Activated CD4-positive, alpha-beta memory T cell treated with anti-CD3 and anti-CD28 coated beads, Interleukin-2, amount 10 ng/mL, durations not matched to agents 7 days and 5 days (primary cell): ENCODE results near the gene BAIAP2. TPM values are rescaled to one million over a fixed set of nuclear protein-coding genes. Genes with fewer than 3 reads are reported as not detected.

Experiments used
- CTCF ChIA-PET: fragments of 350-600 bp; sonication (Branson Sonifier 250); formaldehyde crosslinking; loops from one replicate; lab custom pipeline; 2021; ENCODE audit warnings: antibody characterized with exemption, inconsistent platforms; lab: Charles Lee
- POLR2A ChIA-PET: fragments of 350-600 bp; sonication (Branson Sonifier 250); formaldehyde crosslinking; loops from one replicate; lab custom pipeline; 2021; ENCODE audit warnings: antibody characterized with exemption; lab: Charles Lee
- DNase-seq: peaks from one replicate; pipeline ENCODE4 v3.0.0-alpha.2; 2020
- H3K27ac Mint-ChIP-seq: one replicate; pipeline ENCODE4 v1.8.0; 2021; ENCODE audit warnings: mild to moderate bottlenecking, mixed read lengths
- H3K27me3 Mint-ChIP-seq: one replicate; pipeline ENCODE4 v1.8.0; 2021; ENCODE audit warnings: mixed read lengths
- H3K36me3 Mint-ChIP-seq: one replicate; pipeline ENCODE4 v1.8.0; 2021; ENCODE audit warnings: low read depth, mixed read lengths
- H3K4me1 Mint-ChIP-seq: one replicate; pipeline ENCODE4 v1.8.0; 2021; ENCODE audit warnings: mixed read lengths
- H3K4me3 Mint-ChIP-seq: one replicate; pipeline ENCODE4 v1.8.0; 2021; ENCODE audit warnings: mild to moderate bottlenecking, mixed read lengths
- H3K9me3 Mint-ChIP-seq: one replicate; pipeline ENCODE4 v1.8.0; 2021; ENCODE audit warnings: mixed read lengths
- total RNA-seq, 2 experiments: library from RNA; stranded (reverse); gene quantifications; one replicate each; pipeline ENCODE4 v1.2.3, GENCODE V29; 2021

The BAIAP2 gene
- total RNA-seq, 2 experiments from 2014 or later = 1.5 to 2.4 TPM

DNA sequence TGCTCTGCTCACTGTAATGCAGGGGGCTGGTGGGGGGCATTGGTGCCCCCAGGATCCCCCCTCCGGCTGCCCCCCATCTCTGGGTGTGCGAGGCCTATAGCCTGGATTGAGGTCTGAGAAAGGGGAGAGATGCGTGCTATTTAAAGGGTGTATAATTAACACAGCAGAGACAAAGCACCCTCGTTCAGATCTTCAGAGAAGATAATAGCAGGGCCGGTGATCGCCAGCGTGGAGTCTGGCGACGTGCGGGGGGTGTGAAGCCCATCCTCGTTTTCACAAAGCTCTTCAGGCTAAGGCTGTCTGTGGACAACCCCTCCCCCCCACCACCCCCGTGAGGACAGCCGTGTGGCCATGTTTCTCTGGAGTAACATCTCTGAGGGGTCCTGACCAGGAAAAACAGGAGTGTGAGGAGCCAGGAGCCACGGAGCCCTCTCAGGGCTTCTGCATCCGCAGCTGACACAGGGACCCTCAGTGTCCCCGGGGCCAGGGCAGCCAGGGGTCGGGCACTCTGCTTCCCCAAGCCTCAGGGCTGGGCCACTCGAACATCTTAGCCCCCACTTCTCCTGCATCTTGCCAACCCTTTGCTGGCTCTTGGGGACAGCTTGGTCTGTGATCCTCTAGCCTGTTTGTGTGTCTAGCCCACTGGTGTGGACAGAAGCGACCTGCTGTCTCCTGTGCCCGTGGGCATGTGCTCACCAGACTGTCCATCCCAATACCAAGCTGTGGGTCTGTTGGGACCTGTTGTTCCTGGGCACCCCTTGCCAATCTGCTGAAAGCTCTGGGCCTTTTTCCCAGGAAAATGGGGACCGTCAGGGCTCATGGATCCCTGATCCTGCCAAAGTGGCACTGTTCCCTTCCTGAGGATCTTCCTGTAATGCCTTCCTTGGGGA, 58.9 kb downstream of the BAIAP2 start:
- no peak overlapping the region for H3K4me3 Mint-ChIP-seq
- POLR2A ChIA-PET = interaction anchor here (0.6 to 1.6 kb wide), 7 partner anchors 8 to 776 kb away, joined by 3 to 7 read pairs (median 3); partner anchors contain the start of genes NDUFAF8 and TEPSIN
- H3K36me3 Mint-ChIP-seq = no peaks in the 10 kb centered on the region
- peaks cover 17% of the 10 kb centered on the region for H3K27me3 Mint-ChIP-seq
- peaks cover 38% of the 10 kb centered on the region for H3K4me1 Mint-ChIP-seq
- no peaks in the 10 kb centered on the region for H3K9me3 Mint-ChIP-seq
- peak overlapping the region; percentile 69 for H3K27ac Mint-ChIP-seq
- CTCF ChIA-PET = interaction anchor here (1.2 to 1.5 kb wide), 2 partner anchors 105 to 667 kb away, joined by 6 read pairs; no protein-coding TSS in a partner anchor
- DNase-seq = no peak

DNA sequence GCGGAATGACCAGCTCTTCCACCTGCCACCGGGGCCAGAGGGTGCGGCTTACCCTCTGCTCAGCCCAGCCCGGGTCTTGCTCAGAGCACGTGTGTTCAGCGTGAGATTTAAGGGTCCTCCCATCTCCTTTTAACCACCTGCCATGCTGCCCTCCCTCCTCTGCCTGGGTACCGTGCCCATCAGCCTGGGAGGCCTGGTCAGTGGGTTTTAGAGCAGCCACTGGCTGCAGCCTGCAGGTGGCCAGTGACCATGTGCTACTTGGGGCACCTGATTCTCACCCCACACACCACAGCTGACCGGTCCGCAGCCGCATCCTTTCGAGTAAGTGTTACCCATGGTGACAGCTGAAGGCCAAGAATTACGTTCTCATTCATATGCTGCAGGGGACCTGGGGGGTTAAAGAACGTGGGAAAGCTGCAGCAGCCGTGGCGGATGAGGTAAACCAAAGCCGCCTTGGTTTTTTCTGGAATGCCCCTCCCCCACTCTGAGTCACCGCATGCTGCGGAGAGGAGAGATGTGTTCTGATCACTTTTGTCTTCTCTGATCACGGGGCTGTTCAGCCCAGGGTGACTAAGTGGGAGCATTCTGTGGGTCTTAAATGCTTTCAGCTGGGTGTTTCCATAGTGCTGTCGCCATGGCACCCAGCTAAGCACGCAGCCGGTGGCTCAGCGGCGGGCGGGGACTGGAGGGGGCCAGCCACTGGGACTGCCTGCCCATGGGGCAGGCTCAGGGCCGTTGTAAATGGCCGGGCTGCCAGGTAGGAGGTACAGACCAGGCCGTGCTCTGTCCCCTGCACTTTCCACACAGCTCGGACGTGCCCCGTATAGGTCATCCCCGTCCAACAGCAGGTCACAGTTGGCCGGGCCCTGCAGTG, 59.8 kb downstream of the BAIAP2 start:
- CTCF ChIA-PET = interaction anchor here (1.2 to 1.8 kb wide), 3 partner anchors 71 to 668 kb away, joined by 6 to 8 read pairs (median 6); no protein-coding TSS in a partner anchor
- Mint-ChIP-seq H3K4me3 (peak overlapping the region; percentile 47), H3K36me3 (no peaks in the 10 kb centered on the region), H3K9me3 (no peaks in the 10 kb centered on the region), H3K4me1 (peaks cover 38% of the 10 kb centered on the region), H3K27me3 (peaks cover 18% of the 10 kb centered on the region), H3K27ac (peak overlapping the region; percentile 69)
- peak; percentile 95 for DNase-seq
- POLR2A ChIA-PET = interaction anchor here (0.5 to 1.7 kb wide), 13 partner anchors 9 to 833 kb away, joined by 3 to 7 read pairs (median 3); partner anchors contain the start of genes NDUFAF8 and TEPSIN

DNA sequence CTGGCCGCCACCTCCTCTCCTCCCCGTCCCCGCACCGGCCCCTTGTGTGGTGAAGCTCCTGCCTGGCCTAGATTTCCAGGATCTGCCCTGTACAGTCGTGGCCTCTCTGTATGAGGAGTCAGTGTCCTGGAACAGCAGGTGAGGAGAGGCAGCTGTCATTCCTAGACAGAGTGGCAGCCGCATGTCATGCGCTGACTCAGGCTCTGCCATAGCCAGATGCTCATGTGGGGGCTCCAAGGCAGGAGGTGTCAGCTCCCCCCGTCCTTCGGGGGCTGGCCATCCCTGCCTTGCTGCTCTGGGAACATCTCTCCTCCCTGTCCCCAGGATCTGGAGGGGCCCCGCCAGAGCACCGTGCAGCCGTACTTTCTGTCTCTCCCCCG, 60.4 kb downstream of the BAIAP2 start:
- Mint-ChIP-seq H3K27ac (peak overlapping the region; percentile 59), H3K4me1 (peaks cover 38% of the 10 kb centered on the region), H3K36me3 (no peaks in the 10 kb centered on the region), H3K27me3 (peaks cover 19% of the 10 kb centered on the region), H3K4me3 (no peak overlapping the region), H3K9me3 (no peaks in the 10 kb centered on the region)
- DNase-seq = peak; percentile 35
- CTCF ChIA-PET = interaction anchor here (1.2 to 1.8 kb wide), 3 partner anchors 72 to 668 kb away, joined by 6 to 8 read pairs (median 6); no protein-coding TSS in a partner anchor
- POLR2A ChIA-PET = interaction anchor here (0.5 to 1.7 kb wide), 11 partner anchors 9 to 834 kb away, joined by 3 to 7 read pairs (median 3); partner anchors contain the start of genes NDUFAF8 and TEPSIN

DNA sequence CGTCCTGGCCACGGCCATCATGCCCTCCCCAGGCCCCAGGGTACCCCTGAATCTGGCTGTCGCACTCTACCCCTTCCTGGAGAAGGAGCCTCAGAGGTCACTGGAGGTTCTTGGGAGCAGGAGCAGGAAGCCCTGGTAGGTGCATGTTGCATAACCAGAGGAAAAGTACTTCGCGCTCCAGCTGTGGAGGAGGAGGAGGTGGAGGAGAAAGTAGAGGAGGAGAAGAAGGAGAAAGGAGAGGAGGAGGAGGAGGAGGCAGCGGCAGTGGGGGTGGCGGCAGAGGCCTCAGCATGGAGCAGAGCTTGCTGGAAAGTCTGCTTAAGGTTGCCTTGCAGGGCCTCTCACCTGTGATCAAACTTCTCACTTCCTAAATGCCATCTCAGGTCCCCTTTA, 61.8 kb downstream of the BAIAP2 start:
- ChIA-PET POLR2A (interaction anchor here (1.0 kb wide), 1 partner anchor 73 kb away, joined by 3 read pairs; no protein-coding TSS in a partner anchor), CTCF (no interaction called here)
- no peak overlapping the region for H3K4me3 Mint-ChIP-seq
- no peaks in the 10 kb centered on the region for H3K36me3 Mint-ChIP-seq
- no peak for DNase-seq
- no peaks in the 10 kb centered on the region for H3K9me3 Mint-ChIP-seq
- H3K27ac Mint-ChIP-seq = no peak overlapping the region
- H3K27me3 Mint-ChIP-seq = peaks cover 19% of the 10 kb centered on the region
- peaks cover 36% of the 10 kb centered on the region for H3K4me1 Mint-ChIP-seq

DNA sequence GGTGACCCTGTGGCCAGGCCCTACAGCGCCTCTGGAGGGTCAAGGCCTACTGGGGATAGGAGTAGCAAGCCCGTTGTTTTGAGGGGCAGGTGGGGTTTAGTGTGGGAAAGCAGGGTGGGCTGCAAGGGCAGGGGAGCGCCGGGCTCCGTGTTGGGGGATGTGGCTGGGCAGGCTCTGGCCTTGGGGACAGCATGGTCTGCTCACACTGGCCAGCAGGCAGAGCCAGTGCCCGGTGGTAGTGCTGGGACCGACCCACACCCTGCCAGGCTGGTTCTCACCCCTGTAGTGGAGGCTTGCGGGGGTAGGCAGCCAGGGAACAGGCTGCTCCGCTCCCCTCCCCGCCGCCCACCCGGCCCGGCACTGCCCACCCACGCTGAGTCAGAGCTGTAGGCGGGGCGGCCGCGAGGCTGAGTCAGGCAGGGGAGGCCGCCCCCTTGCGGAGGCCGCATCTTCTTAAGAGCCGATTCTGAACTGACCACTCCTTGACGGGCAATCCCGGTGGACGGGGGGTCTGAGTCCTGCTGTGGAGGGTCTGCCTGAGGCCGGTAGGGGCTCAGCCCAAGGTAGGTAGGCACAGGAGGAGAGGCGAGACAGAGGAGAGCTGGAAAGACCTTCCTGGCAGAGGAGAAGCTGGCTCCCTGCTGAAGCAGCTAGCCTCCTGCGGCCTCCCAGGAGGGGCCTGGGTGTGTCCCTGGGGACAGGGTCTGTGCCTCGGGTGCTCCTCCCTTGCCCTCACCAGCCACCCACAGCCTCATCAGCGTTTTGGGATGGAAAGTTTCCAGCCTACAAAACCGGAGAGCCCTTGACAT, 62.4 kb downstream of the BAIAP2 start:
- DNase-seq = peak; percentile 48
- CTCF ChIA-PET = interaction anchor here (0.5 to 1.4 kb wide), 3 partner anchors 74 to 107 kb away, joined by 4 to 6 read pairs (median 4); no protein-coding TSS in a partner anchor
- peaks cover 36% of the 10 kb centered on the region for H3K4me1 Mint-ChIP-seq
- H3K27me3 Mint-ChIP-seq = peaks cover 19% of the 10 kb centered on the region
- H3K36me3 Mint-ChIP-seq = no peaks in the 10 kb centered on the region
- no peak overlapping the region for H3K27ac Mint-ChIP-seq
- POLR2A ChIA-PET = interaction anchor here (0.8 to 1.8 kb wide), 2 partner anchors 17 to 79 kb away, joined by 3 to 4 read pairs; no protein-coding TSS in a partner anchor
- no peak overlapping the region for H3K4me3 Mint-ChIP-seq
- H3K9me3 Mint-ChIP-seq = no peaks in the 10 kb centered on the region

DNA sequence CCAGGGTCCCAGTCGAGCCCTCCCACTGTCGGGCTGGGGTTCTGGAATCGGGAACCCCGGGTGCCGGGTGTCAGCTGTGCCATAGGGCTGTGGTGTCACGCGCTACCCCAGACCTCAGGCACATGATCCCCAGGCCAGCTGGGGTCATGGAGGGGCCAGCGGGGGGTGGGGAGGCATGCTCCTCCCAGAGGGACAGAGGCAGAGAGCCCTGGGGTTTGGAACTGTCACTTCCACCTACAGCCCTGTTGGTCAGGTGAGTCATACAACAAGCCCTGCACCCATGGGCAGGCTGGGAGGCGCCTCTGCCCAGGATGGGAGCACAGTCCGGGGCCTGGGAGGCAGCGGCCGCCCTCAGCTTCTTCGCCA, 63.0 kb downstream of the BAIAP2 start:
- no peak for DNase-seq

DNA sequence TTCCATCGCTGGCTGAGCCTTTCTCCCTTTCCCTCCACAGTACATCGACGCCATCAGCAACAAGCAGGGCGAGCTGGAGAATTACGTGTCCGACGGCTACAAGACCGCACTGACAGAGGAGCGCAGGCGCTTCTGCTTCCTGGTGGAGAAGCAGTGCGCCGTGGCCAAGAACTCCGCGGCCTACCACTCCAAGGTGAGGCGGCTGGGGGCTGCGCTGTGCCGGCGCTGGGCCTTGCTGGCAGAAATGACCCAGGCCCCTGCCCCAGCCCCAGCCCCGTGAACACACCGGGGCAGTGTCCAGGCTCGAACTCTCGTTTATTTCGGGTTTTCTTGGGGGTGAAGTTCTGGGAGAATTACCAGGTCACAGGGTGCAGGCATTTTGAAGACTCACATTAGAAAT, 64.9 kb downstream of the BAIAP2 start:
- Mint-ChIP-seq H3K4me3 (no peak overlapping the region), H3K27ac (no peak overlapping the region), H3K36me3 (no peaks in the 10 kb centered on the region), H3K9me3 (no peaks in the 10 kb centered on the region), H3K27me3 (peaks cover 8% of the 10 kb centered on the region), H3K4me1 (peaks cover 21% of the 10 kb centered on the region)
- POLR2A ChIA-PET = no interaction called here
- no peak for DNase-seq
- CTCF ChIA-PET = interaction anchor here (1.8 kb wide), 1 partner anchor 111 kb away, joined by 4 read pairs; no protein-coding TSS in a partner anchor

More for the DNA sequence above, 63.0 kb downstream of the BAIAP2 start:
- Mint-ChIP-seq H3K4me3 (no peak overlapping the region), H3K27me3 (peaks cover 17% of the 10 kb centered on the region), H3K4me1 (peaks cover 36% of the 10 kb centered on the region), H3K27ac (no peak overlapping the region), H3K9me3 (no peaks in the 10 kb centered on the region), H3K36me3 (no peaks in the 10 kb centered on the region)
- ChIA-PET POLR2A (interaction anchor here (0.8 to 1.8 kb wide), 2 partner anchors 17 to 80 kb away, joined by 3 to 4 read pairs; no protein-coding TSS in a partner anchor), CTCF (interaction anchor here (0.5 to 1.4 kb wide), 3 partner anchors 74 to 108 kb away, joined by 4 to 6 read pairs (median 4); no protein-coding TSS in a partner anchor)

DNA sequence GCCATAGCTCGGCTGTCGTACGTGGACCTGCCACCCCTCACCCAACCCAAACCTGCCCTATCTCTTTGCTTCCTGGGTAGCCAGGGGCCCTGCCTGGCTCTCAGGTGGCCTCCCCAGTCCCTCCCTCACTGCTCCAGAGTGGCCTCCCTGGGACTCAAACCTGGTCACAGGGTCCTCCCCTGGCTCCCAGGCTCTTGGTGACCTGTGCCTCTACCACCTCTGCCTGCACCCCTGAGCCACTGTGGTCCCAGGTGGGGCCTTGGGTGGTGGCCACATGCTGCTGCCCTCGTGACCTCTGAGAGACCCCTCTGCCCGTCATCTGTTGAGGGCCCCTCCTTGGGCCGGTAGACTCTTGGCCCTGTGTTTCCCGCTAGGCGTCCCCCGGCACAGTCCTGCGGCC, 65.7 kb downstream of the BAIAP2 start:
- DNase-seq = no peak
- no peaks in the 10 kb centered on the region for H3K9me3 Mint-ChIP-seq
- peaks cover 7% of the 10 kb centered on the region for H3K27me3 Mint-ChIP-seq
- no peaks in the 10 kb centered on the region for H3K36me3 Mint-ChIP-seq
- no peak overlapping the region for H3K27ac Mint-ChIP-seq
- H3K4me1 Mint-ChIP-seq = peaks cover 13% of the 10 kb centered on the region
- no peak overlapping the region for H3K4me3 Mint-ChIP-seq
- ChIA-PET POLR2A (no interaction called here), CTCF (no interaction called here)

DNA sequence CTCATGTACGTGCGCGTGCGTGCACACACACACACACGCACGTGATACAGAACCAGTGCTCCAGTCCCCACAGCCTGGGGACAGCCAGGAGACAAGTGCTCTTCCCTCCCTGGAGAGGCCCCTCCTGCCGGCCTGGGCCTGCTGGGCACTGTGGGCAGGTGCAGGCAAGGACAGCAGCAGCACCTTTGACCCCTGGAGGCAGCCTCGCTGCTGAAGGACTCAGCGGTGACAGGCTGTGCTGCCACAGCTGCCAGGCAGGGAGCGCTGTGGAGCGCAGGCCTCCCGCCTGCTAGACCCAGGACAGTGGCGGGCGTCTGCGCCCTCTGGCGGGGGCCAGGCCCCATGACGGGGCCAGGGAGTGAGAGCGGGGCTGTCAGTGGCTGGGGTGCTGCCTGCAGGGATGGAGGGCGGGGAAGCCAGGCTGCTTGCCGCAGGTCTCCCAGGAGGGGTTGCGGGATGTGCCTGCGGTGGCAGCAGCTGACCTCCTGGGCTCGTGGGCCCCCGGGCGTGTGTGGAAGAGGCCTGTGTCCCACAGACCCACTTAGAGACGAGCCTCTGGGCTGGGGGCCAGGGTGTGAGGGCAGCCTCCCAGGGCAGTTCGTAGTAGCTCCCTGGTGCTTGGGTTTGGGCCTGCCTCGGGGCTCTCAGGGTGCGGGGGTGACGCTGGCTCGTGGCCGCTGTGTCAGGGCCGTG, 66.8 kb downstream of the BAIAP2 start:
- Mint-ChIP-seq H3K4me1 (peaks cover 2% of the 10 kb centered on the region), H3K9me3 (no peaks in the 10 kb centered on the region), H3K36me3 (no peaks in the 10 kb centered on the region), H3K4me3 (no peak overlapping the region), H3K27me3 (peaks cover 4% of the 10 kb centered on the region), H3K27ac (no peak overlapping the region)
- peak; percentile 90 for DNase-seq
- ChIA-PET POLR2A (interaction anchor here (0.7 to 1.0 kb wide), 2 partner anchors 11 to 14 kb away, joined by 3 to 4 read pairs; no protein-coding TSS in a partner anchor), CTCF (interaction anchor here (0.6 to 1.8 kb wide), 13 partner anchors 10 to 382 kb away, joined by 3 to 20 read pairs (median 3); partner anchors contain the start of genes CEP131, NDUFAF8 and TEPSIN)

DNA sequence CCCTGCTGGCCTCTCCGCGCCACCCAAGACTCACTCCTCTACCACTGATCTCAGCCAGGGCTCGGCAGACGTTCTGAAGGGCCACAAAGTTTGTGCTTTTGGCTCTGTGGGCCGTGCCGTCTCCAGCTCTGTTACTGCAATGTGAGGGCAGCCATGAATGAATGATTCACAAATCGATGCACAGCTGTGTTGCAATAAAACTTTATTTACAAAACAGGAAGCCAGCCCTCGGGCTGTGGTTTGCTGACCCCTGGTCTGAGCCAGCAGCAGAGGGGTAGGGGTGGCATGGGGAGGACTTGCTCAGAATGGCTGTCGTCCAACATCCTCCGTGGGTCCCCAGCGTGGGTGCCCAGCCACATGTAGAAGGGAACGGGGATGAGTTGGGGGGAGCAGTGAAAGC, 67.4 kb downstream of the BAIAP2 start:
- CTCF ChIA-PET = interaction anchor here (0.6 to 1.8 kb wide), 7 partner anchors 11 to 137 kb away, joined by 3 to 20 read pairs (median 4); partner anchors contain the start of genes NDUFAF8 and TEPSIN
- Mint-ChIP-seq H3K27ac (no peak overlapping the region), H3K36me3 (no peaks in the 10 kb centered on the region), H3K27me3 (peaks cover 3% of the 10 kb centered on the region), H3K4me1 (peaks cover 2% of the 10 kb centered on the region), H3K4me3 (no peak overlapping the region), H3K9me3 (no peaks in the 10 kb centered on the region)
- no peak for DNase-seq
- POLR2A ChIA-PET = interaction anchor here (1.0 kb wide), 1 partner anchor 14 kb away, joined by 4 read pairs; no protein-coding TSS in a partner anchor

DNA sequence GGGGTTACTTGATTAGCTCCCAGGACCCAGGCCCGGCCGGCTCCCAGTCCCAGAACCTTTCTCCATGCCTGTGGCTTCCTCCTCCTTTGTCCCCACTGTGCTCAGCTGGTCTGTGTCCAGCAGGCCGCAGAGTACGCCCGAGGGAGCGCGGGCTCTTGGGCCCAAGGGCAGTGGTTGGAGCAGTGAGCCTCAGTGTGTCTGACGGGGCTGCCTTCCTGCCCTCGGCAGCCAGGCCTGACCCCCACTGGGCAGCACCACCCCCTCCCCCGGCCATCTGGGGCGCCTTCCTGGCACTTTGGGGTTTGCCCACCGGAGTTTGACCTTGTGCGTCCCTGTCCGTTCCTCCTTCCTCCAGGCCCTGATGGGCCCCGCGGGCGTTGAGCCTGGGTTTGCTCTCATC, 67.9 kb downstream of the BAIAP2 start:
- Mint-ChIP-seq H3K27ac (no peak overlapping the region), H3K4me3 (no peak overlapping the region), H3K36me3 (no peaks in the 10 kb centered on the region), H3K27me3 (peaks cover 2% of the 10 kb centered on the region), H3K9me3 (no peaks in the 10 kb centered on the region), H3K4me1 (no peaks in the 10 kb centered on the region)
- DNase-seq = no peak
- ChIA-PET POLR2A (no interaction called here), CTCF (interaction anchor here (1.7 to 1.8 kb wide), 2 partner anchors 79 to 114 kb away, joined by 15 to 20 read pairs; no protein-coding TSS in a partner anchor)
